Tibial artery (tissue), 4 donors: Measurements from ENCODE around the gene THSD4.

Experiments used
- DNase-seq, 2 donors: peaks; one replicate each; pipeline ENCODE4 v3.0.0-alpha.2; 2019
- H3K27ac ChIP-seq, 2 donors: fragments of 200-600 bp; sonication (generic) in 1 of 2; 1 replicate in 1 of 2; 2 replicates in 1 of 2; pipeline ENCODE4 v1.5.1; 2018 to 2019; ENCODE audit warnings: mild to moderate bottlenecking in 1 of 2
- H3K27me3 ChIP-seq, 2 donors: fragments of 200-600 bp; sonication (generic) in 1 of 2; one replicate each; pipeline versions ENCODE4 v1.5.1 to v1.6.0; 2016 to 2019
- H3K36me3 ChIP-seq, 3 donors: fragments of 200-600 bp; sonication (generic) in 2 of 3; one replicate each; pipeline ENCODE4 v1.5.1; 2016 to 2019; ENCODE audit warnings: mild to moderate bottlenecking in 2 of 3
- H3K4me1 ChIP-seq, 4 donors: fragments of 200-600 bp; sonication (generic) in 2 of 4; 1 replicate in 3 of 4; 2 replicates in 1 of 4; pipeline ENCODE4 v1.5.1; 2016 to 2019
- H3K4me3 ChIP-seq, 2 donors: fragments of 200-600 bp; sonication (generic) in 1 of 2; 1 replicate in 1 of 2; 2 replicates in 1 of 2; pipeline ENCODE4 v1.5.1; 2018 to 2019; ENCODE audit warnings: mild to moderate bottlenecking in 2 of 2
- H3K9me3 ChIP-seq, 3 donors: fragments of 200-600 bp; sonication (generic) in 1 of 3; one replicate each; pipeline ENCODE4 v1.5.1; 2016 to 2019
- CTCF ChIP-seq, 2 experiments: fragments of 200-600 bp in 1 of 2; fragments of 450-650 bp in 1 of 2; IDR thresholded peaks; one replicate each; pipeline ENCODE4 v1.5.1; 2017 to 2019; ENCODE audit warnings: antibody characterized with exemption in 2 of 2, mild to moderate bottlenecking in 1 of 2, moderate library complexity in 1 of 2
- intact Hi-C: fragments of 100-400 bp; cut with DNase I; formaldehyde crosslinking; loops from one replicate; pipeline ENCODE4 v1.15.0; 2023; ENCODE audit warnings: low total_unique reads

The THSD4 gene

GRCh38 chr15:71290002-71290401, 174.7 kb downstream of the THSD4 start:
- Histone ChIP-seq H3K27me3 (no peaks in the 10 kb centered on the region), H3K4me3 (no peak overlapping the region), H3K36me3 (no peaks in the 10 kb centered on the region), H3K9me3 (no peaks in the 10 kb centered on the region), H3K27ac (no peak overlapping the region), H3K4me1 (peaks cover 0 to 40% (median 20%) of the 10 kb centered on the region in 4 donors)
- DNase-seq, result no peak
- intact Hi-C loops, result no loop called here
- TF ChIP-seq CTCF (IDR thresholded peaks at IDR 0.05), result no peak

- TF ChIP-seq CTCF (IDR thresholded peaks at IDR 0.05), result no peak
- no peaks in the 10 kb centered on the region for H3K36me3 ChIP-seq
- no peaks in the 10 kb centered on the region for H3K27me3 ChIP-seq
- no peak overlapping the region for H3K27ac ChIP-seq
- no peaks in the 10 kb centered on the region for H3K9me3 ChIP-seq
- no peak overlapping the region for H3K4me3 ChIP-seq
- intact Hi-C loops, result no loop called here
- peaks cover 0 to 50% (median 28%) of the 10 kb centered on the region in 4 donors for H3K4me1 ChIP-seq
- no peak for DNase-seq
Measured at GRCh38 chr15:71290881-71291635, 175.8 kb downstream of the THSD4 start.

GRCh38 chr15:71291723-71292122, 176.5 kb downstream of the THSD4 start:
- no peak for DNase-seq
- TF ChIP-seq CTCF (IDR thresholded peaks at IDR 0.05), result no peak
- Histone ChIP-seq H3K4me3 (no peak overlapping the region), H3K9me3 (no peaks in the 10 kb centered on the region), H3K4me1 (peaks cover 0 to 50% (median 30%) of the 10 kb centered on the region in 4 donors), H3K27me3 (no peaks in the 10 kb centered on the region), H3K27ac (no peak overlapping the region), H3K36me3 (no peaks in the 10 kb centered on the region)
- intact Hi-C loops, result no loop called here

GRCh38 chr15:71293723-71294122, 178.5 kb downstream of the THSD4 start:
- peak overlapping the region in 1 of 2 donors; percentile 27 for H3K27ac ChIP-seq
- H3K4me1 ChIP-seq, result peaks cover 0 to 34% (median 20%) of the 10 kb centered on the region in 4 donors
- DNase-seq, result no peak
- no peaks in the 10 kb centered on the region for H3K27me3 ChIP-seq
- intact Hi-C loops, result no loop called here
- no peak overlapping the region for H3K4me3 ChIP-seq
- no peak for TF ChIP-seq CTCF (IDR thresholded peaks at IDR 0.05)
- no peaks in the 10 kb centered on the region for H3K36me3 ChIP-seq
- H3K9me3 ChIP-seq, result no peaks in the 10 kb centered on the region

- no peak for DNase-seq
- Histone ChIP-seq H3K9me3 (no peaks in the 10 kb centered on the region), H3K36me3 (no peaks in the 10 kb centered on the region), H3K27me3 (no peaks in the 10 kb centered on the region), H3K27ac (peak overlapping the region; percentile 36 to 44), H3K4me3 (no peak overlapping the region), H3K4me1 (peaks cover 0 to 28% (median 17%) of the 10 kb centered on the region in 4 donors)
- intact Hi-C loops, result no loop called here
- TF ChIP-seq CTCF (IDR thresholded peaks at IDR 0.05), result no peak
Measured at GRCh38 chr15:71294251-71294910, 179.1 kb downstream of the THSD4 start.
